H54 (cell line): ENCODE results near the gene CAMKMT.
A peak's percentile ranks its signal among the peaks of the same experiment; 100 is the strongest.
"Not testable (repeated sequence)": the region's sequence is repeated elsewhere in the genome, so short reads cannot be mapped to it uniquely, and the experiment has no call there.

ENCODE experiments used
- DNase-seq: peaks from one replicate; pipeline ENCODE4 v3.0.0; 2011; ENCODE audit warnings: low spot score, mixed read lengths; ENCODE audit not compliant: insufficient read length
- FAIRE-seq: peaks from 3 replicates; lab custom pipeline; 2011; peaks lifted over from hg19 to GRCh38; lab: Jason Lieb, UNC
- POLR2A ChIP-seq: IDR thresholded peaks from 2 replicates; pipeline ENCODE4 v1.6.1; 2011; ENCODE audit warnings: low read depth, mild to moderate bottlenecking, low read length

Gene CAMKMT

GRCh38 chr2:44348400-44348799 is 13.3 kb upstream of the CAMKMT start:
- TF ChIP-seq POLR2A: no peak
- FAIRE-seq (no peak), DNase-seq (no peak)

GRCh38 chr2:44349506-44349905 is 12.2 kb upstream of the CAMKMT start:
- no peak for FAIRE-seq
- no peak for DNase-seq
- TF ChIP-seq POLR2A: no peak

- TF ChIP-seq POLR2A: no peak
- DNase-seq (no peak), FAIRE-seq (peak; percentile 61)
Measured at GRCh38 chr2:44351088-44351487, 10.7 kb upstream of the CAMKMT start.

- DNase-seq (no peak), FAIRE-seq (peak; percentile 20)
- TF ChIP-seq POLR2A: no peak
Measured at GRCh38 chr2:44351676-44352075, 10.1 kb upstream of the CAMKMT start.

- DNase-seq (no peak), FAIRE-seq (no peak)
- no peak for TF ChIP-seq POLR2A
Measured at GRCh38 chr2:44352510-44352909, 9.2 kb upstream of the CAMKMT start.

- TF ChIP-seq POLR2A: no peak
- no peak for FAIRE-seq
Measured at GRCh38 chr2:44354761-44355160, 7.0 kb upstream of the CAMKMT start.

GRCh38 chr2:44358503-44358902 is 3.2 kb upstream of the CAMKMT start:
- TF ChIP-seq POLR2A: no peak
- DNase-seq: peak; percentile 8
- no peak for FAIRE-seq

More at GRCh38 chr2:44354761-44355160, 7.0 kb upstream of the CAMKMT start:
- no peak for DNase-seq

- no peak for FAIRE-seq
- TF ChIP-seq POLR2A: no peak
- DNase-seq: no peak
Measured at GRCh38 chr2:44360749-44361329, 908 bp upstream of the CAMKMT start.

- peak; percentile 68 for FAIRE-seq
- no peak for TF ChIP-seq POLR2A
- peak; percentile 15 for DNase-seq
Measured at GRCh38 chr2:44362207-44363015, 664 bp downstream of the CAMKMT start.

GRCh38 chr2:44364604-44365003 is 2.9 kb downstream of the CAMKMT start:
- DNase-seq (no peak), FAIRE-seq (no peak)
- TF ChIP-seq POLR2A: no peak

- TF ChIP-seq POLR2A: no peak
- FAIRE-seq: no peak
- no peak for DNase-seq
Measured at GRCh38 chr2:44367591-44367990, 5.8 kb downstream of the CAMKMT start.

- TF ChIP-seq POLR2A: no peak
- FAIRE-seq: no peak
Measured at GRCh38 chr2:44369392-44369791, 7.6 kb downstream of the CAMKMT start.

GRCh38 chr2:44371445-44371844 is 9.7 kb downstream of the CAMKMT start:
- TF ChIP-seq POLR2A: no peak
- FAIRE-seq (no peak), DNase-seq (no peak)

More at GRCh38 chr2:44369392-44369791, 7.6 kb downstream of the CAMKMT start:
- no peak for DNase-seq

- no peak for FAIRE-seq
- no peak for TF ChIP-seq POLR2A
Measured at GRCh38 chr2:44372246-44372645, 10.5 kb downstream of the CAMKMT start.

GRCh38 chr2:44377486-44377885 is 15.7 kb downstream of the CAMKMT start:
- no peak for FAIRE-seq
- no peak for TF ChIP-seq POLR2A
- DNase-seq: no peak

More at GRCh38 chr2:44372246-44372645, 10.5 kb downstream of the CAMKMT start:
- DNase-seq: no peak

- not testable (repeated sequence) for DNase-seq, FAIRE-seq
Measured at GRCh38 chr2:44385226-44385625, 23.5 kb downstream of the CAMKMT start.
